ENCODE results near the gene TMEM163. TPM values are rescaled to one million over a fixed set of nuclear protein-coding genes. Genes with fewer than 3 reads are reported as not detected.
"Not testable (repeated sequence)": the region's sequence is repeated elsewhere in the genome, so short reads cannot be mapped to it uniquely, and the experiment has no call there.

The TMEM163 gene
- total and polyA plus RNA-seq, 2 donors = 5.0 TPM

DNA sequence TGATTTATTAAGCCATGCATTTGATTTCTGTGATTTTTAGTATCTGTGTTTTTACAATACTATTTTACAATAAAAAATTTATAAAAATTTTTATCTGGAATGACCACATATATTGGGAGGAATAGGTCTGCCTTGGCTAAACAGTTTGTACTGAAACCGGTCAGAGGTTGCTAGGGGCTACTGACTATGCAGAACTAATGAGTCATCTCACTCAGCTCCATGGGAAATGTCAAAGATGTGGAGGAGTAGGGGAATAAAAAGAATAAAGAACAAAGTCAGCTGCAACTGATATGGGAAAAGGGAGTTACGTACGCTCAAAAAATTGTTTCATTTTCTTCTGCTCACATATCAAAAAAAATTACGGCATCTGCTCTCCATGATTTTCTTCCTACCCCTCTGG is 8.6 kb upstream of the TMEM163 start:
- WGBS = 96% methylated on average over 4 of the region's 4 CpGs
- DNase-seq (ENCODE audit: low read depth in 6 of 9, low spot score in 9 of 9) = no peak

DNA sequence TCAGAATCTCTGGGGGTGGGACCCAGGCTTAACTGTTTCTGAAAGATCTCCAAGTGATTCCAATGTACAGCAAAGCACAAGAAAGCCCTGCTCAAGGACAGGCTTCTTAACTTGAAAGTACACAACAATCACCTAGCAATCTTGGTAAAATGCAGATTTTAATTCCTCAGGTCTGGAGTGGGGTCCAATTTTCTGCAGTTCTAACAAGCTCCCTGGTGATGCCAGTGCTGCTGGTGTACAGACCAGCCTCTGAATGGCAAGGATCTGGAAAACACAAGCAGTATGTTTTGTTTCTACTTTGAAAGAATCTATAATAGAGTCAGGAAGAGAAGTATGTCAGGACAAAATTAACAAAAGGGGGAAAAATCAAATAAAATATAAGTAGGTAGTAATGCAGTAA is 7.8 kb upstream of the TMEM163 start:
- no peaks in the 10 kb centered on the region for H3K36me3 ChIP-seq (ENCODE audit: control insufficient read depth in 2 of 2, insufficient read depth in 2 of 2, low read length in 1 of 2)
- no peaks in the 10 kb centered on the region for H3K9me3 ChIP-seq (ENCODE audit: control insufficient read depth in 2 of 2, insufficient read depth in 1 of 2, low read length in 1 of 2)
- no peak overlapping the region for H3K4me3 ChIP-seq (ENCODE audit: low read length in 2 of 2)
- H3K27ac ChIP-seq (ENCODE audit: low read depth in 1 of 2, low read length in 1 of 2) = no peak overlapping the region
- H3K4me1 ChIP-seq (ENCODE audit: control insufficient read depth in 2 of 2, insufficient read depth in 2 of 2, low read length in 2 of 2) = no peaks in the 10 kb centered on the region
- DNase-seq (ENCODE audit: low read depth in 6 of 9, low spot score in 9 of 9) = no peak
- peaks cover 9 to 14% of the 10 kb centered on the region in 2 donors for H3K27me3 ChIP-seq (ENCODE audit: control insufficient read depth in 2 of 2, insufficient read depth in 1 of 2, low read length in 1 of 2)

More for the DNA sequence above, 8.6 kb upstream of the TMEM163 start:
- Histone ChIP-seq H3K27ac (ENCODE audit: low read depth in 1 of 2, low read length in 1 of 2) (no peak overlapping the region), H3K36me3 (ENCODE audit: control insufficient read depth in 2 of 2, insufficient read depth in 2 of 2, low read length in 1 of 2) (no peaks in the 10 kb centered on the region), H3K4me3 (ENCODE audit: low read length in 2 of 2) (no peak overlapping the region), H3K4me1 (ENCODE audit: control insufficient read depth in 2 of 2, insufficient read depth in 2 of 2, low read length in 2 of 2) (no peaks in the 10 kb centered on the region), H3K9me3 (ENCODE audit: control insufficient read depth in 2 of 2, insufficient read depth in 1 of 2, low read length in 1 of 2) (no peaks in the 10 kb centered on the region), H3K27me3 (ENCODE audit: control insufficient read depth in 2 of 2, insufficient read depth in 1 of 2, low read length in 1 of 2) (peaks cover 5 to 7% of the 10 kb centered on the region in 2 donors)

DNA sequence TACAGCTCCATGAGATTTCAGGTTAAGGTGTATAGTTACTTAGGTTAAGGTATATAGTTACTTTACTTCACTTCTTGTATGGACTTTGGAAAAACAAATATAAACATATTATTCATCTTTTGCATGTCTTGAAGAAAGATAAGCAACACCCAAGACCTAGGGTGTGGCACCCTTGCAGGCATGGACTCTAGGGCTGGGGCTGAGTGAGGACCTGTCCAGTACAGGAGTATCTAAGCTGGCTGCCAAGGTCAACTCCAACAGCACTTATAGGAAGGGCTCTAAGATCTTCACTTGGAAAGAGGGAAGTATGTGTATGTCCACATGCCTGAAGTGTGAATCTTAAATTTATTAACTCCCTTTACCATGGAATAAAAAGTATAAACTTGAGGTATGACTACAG is 7.1 kb upstream of the TMEM163 start:
- Histone ChIP-seq H3K27ac (ENCODE audit: low read depth in 1 of 2, low read length in 1 of 2) (no peak overlapping the region), H3K4me3 (ENCODE audit: low read length in 2 of 2) (no peak overlapping the region), H3K9me3 (ENCODE audit: control insufficient read depth in 2 of 2, insufficient read depth in 1 of 2, low read length in 1 of 2) (no peaks in the 10 kb centered on the region), H3K27me3 (ENCODE audit: control insufficient read depth in 2 of 2, insufficient read depth in 1 of 2, low read length in 1 of 2) (peaks cover 13 to 20% of the 10 kb centered on the region in 2 donors), H3K36me3 (ENCODE audit: control insufficient read depth in 2 of 2, insufficient read depth in 2 of 2, low read length in 1 of 2) (no peaks in the 10 kb centered on the region), H3K4me1 (ENCODE audit: control insufficient read depth in 2 of 2, insufficient read depth in 2 of 2, low read length in 2 of 2) (no peaks in the 10 kb centered on the region)
- no peak for DNase-seq (ENCODE audit: low read depth in 6 of 9, low spot score in 9 of 9)

DNA sequence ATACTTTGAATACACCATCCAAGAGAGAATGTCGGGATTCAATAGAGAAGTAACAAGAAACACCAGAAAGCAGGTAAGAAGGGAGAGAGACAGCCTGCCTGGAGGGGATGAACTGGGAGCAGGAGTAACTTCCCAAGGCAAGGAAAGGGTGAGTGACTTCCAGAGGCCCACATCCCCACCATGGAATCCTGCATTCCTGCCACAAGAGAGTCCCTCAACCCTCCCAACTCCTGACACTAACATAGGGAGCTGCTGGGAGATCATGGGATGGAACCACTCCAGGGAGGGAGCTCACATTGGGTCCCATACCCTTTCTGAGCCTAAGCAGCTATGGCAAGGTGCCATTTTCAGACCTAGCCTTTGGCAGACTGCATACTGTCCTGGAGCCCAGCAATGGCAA is 5.5 kb upstream of the TMEM163 start:
- no peak for DNase-seq (ENCODE audit: low read depth in 6 of 9, low spot score in 9 of 9)
- no peak overlapping the region for H3K27ac ChIP-seq (ENCODE audit: low read depth in 1 of 2, low read length in 1 of 2)
- peaks cover 1 to 2% of the 10 kb centered on the region in 2 donors for H3K4me1 ChIP-seq (ENCODE audit: control insufficient read depth in 2 of 2, insufficient read depth in 2 of 2, low read length in 2 of 2)
- WGBS = 100% methylated on average over 1 of the region's 1 CpG
- no peak overlapping the region for H3K4me3 ChIP-seq (ENCODE audit: low read length in 2 of 2)
- no peaks in the 10 kb centered on the region for H3K9me3 ChIP-seq (ENCODE audit: control insufficient read depth in 2 of 2, insufficient read depth in 1 of 2, low read length in 1 of 2)
- peaks cover 26 to 35% of the 10 kb centered on the region in 2 donors for H3K27me3 ChIP-seq (ENCODE audit: control insufficient read depth in 2 of 2, insufficient read depth in 1 of 2, low read length in 1 of 2)
- H3K36me3 ChIP-seq (ENCODE audit: control insufficient read depth in 2 of 2, insufficient read depth in 2 of 2, low read length in 1 of 2) = no peaks in the 10 kb centered on the region

DNA sequence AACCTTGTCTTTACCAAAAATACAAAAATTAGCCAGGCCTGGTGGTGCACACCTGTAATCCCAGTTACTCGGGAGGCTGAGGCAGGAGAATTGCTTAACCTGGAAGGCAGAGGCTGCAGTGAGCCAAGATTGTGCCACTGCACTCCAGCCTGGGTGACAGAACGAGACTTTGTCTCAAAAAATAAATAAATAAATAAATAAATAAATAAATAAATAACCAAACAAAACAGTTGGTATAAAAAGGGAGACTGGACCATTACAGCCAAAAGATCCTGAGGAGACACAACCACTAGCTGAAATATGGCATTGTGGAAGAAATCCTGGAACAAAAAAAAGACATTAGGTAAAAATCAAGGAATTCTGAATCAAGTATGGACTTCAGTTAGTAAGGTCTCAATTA is 4.9 kb upstream of the TMEM163 start:
- H3K27me3 ChIP-seq (ENCODE audit: control insufficient read depth in 2 of 2, insufficient read depth in 1 of 2, low read length in 1 of 2) = peaks cover 32 to 38% of the 10 kb centered on the region in 2 donors
- WGBS = 89% methylated on average over 2 of the region's 2 CpGs

DNA sequence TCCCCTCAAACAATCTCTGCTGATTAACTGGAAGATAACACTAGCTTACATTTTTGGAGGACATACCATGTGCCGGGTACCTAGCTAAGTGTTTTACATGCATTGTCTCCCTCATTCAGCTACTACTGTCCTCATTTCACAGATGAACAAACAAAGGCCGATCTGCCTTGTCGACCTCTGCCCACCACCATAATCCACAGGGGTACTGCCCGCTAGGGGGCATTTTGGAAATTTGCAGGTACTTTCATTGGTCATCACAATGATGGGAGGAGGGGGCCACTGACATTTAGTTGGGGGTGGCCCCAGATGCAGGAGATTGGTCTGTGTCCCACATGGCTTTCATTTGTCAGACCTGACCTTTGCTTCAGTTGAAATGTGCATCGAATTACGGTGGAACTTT is 3.9 kb upstream of the TMEM163 start:
- Histone ChIP-seq H3K36me3 (ENCODE audit: control insufficient read depth in 2 of 2, insufficient read depth in 2 of 2, low read length in 1 of 2) (no peaks in the 10 kb centered on the region), H3K27me3 (ENCODE audit: control insufficient read depth in 2 of 2, insufficient read depth in 1 of 2, low read length in 1 of 2) (peaks cover 42 to 48% of the 10 kb centered on the region in 2 donors), H3K9me3 (ENCODE audit: control insufficient read depth in 2 of 2, insufficient read depth in 1 of 2, low read length in 1 of 2) (no peaks in the 10 kb centered on the region), H3K4me3 (ENCODE audit: low read length in 2 of 2) (no peak overlapping the region), H3K4me1 (ENCODE audit: control insufficient read depth in 2 of 2, insufficient read depth in 2 of 2, low read length in 2 of 2) (peaks cover 11 to 13% of the 10 kb centered on the region in 2 donors), H3K27ac (ENCODE audit: low read depth in 1 of 2, low read length in 1 of 2) (no peak overlapping the region)
- DNase-seq (ENCODE audit: low read depth in 6 of 9, low spot score in 9 of 9) = no peak
- 95% methylated on average over 6 of the region's 6 CpGs for WGBS

More for the DNA sequence above, 4.9 kb upstream of the TMEM163 start:
- not testable (repeated sequence) for H3K9me3 ChIP-seq (ENCODE audit: control insufficient read depth in 2 of 2, insufficient read depth in 1 of 2, low read length in 1 of 2); DNase-seq (ENCODE audit: low read depth in 6 of 9, low spot score in 9 of 9); H3K4me1 ChIP-seq (ENCODE audit: control insufficient read depth in 2 of 2, insufficient read depth in 2 of 2, low read length in 2 of 2); H3K4me3 ChIP-seq (ENCODE audit: low read length in 2 of 2); H3K36me3 ChIP-seq (ENCODE audit: control insufficient read depth in 2 of 2, insufficient read depth in 2 of 2, low read length in 1 of 2); H3K27ac ChIP-seq (ENCODE audit: low read depth in 1 of 2, low read length in 1 of 2)

DNA sequence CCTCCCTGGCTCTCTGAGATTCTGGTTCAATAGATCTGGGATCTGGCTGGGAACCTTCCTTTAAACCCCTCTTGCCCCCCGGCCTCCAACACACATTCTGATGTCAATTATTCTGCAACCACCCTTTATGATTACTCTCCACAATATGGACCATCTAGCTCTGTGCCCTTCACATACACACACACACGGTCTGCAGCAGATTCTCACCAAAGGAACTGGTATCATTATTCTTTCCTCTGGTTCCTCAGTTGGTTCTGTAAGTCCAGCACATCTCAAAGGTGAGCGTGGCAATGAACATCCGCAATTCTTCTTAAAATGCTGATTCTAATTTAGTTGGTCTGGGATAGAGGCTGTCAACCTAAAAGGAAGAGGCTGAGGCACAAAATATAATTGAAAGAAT is 2.8 kb upstream of the TMEM163 start:
- peaks cover 15 to 17% of the 10 kb centered on the region in 2 donors for H3K4me1 ChIP-seq (ENCODE audit: control insufficient read depth in 2 of 2, insufficient read depth in 2 of 2, low read length in 2 of 2)
- no peak overlapping the region for H3K27ac ChIP-seq (ENCODE audit: low read depth in 1 of 2, low read length in 1 of 2)
- DNase-seq (ENCODE audit: low read depth in 6 of 9, low spot score in 9 of 9) = no peak
- 98% methylated on average over 4 of the region's 4 CpGs for WGBS
- no peaks in the 10 kb centered on the region for H3K36me3 ChIP-seq (ENCODE audit: control insufficient read depth in 2 of 2, insufficient read depth in 2 of 2, low read length in 1 of 2)
- no peak overlapping the region for H3K4me3 ChIP-seq (ENCODE audit: low read length in 2 of 2)
- no peaks in the 10 kb centered on the region for H3K9me3 ChIP-seq (ENCODE audit: control insufficient read depth in 2 of 2, insufficient read depth in 1 of 2, low read length in 1 of 2)
- H3K27me3 ChIP-seq (ENCODE audit: control insufficient read depth in 2 of 2, insufficient read depth in 1 of 2, low read length in 1 of 2) = peaks cover 52 to 59% of the 10 kb centered on the region in 2 donors

DNA sequence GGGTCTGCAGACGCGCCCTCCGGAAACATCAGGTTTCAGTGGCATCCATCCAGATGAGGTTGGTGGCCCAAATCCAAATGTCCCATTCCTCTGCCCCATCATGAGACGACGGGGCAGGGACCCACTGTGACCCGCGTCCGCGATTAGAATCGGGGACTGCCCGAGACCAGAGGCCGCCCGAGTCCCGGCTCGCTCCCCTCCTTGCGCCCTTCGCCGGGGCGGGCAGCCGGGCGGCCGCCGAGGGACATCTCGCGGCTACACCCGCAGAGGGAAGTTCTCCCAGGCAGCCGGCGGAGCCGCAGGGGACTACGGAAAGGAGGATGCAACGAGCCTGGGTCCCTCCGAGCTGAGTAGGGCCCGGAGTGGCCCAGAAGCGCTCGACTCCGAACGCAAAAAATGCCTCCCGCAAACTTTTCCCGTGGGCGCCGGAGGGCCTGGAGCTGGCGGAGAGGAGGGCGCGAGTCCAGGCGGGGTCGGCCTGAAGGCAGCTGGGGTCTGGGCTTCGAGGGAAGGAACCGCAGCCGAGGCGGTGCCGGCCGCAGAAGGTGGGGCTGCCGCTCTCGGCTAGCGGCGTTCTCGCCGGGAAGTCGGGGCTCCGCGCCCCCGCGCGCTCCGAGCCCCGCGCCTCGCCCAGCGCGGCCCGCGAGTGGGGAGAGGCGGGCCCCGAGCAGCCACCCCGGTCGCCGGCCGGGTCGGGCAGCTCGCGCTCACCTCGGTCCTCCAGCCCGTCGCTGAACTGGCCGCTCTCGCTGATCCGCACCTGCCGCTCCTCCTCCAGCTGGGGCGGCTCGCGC is 580 bp downstream of the TMEM163 start:
- H3K27ac ChIP-seq (ENCODE audit: low read depth in 1 of 2, low read length in 1 of 2) = no peak overlapping the region
- WGBS = 1% methylated on average over 91 of the region's 91 CpGs
- H3K4me3 ChIP-seq (ENCODE audit: low read length in 2 of 2) = peak overlapping the region; percentile 28 to 54
- peak in 1 of 9 donors; percentile 47 for DNase-seq (ENCODE audit: low read depth in 6 of 9, low spot score in 9 of 9)
- peaks cover 54 to 58% of the 10 kb centered on the region in 2 donors for H3K27me3 ChIP-seq (ENCODE audit: control insufficient read depth in 2 of 2, insufficient read depth in 1 of 2, low read length in 1 of 2)
- H3K9me3 ChIP-seq (ENCODE audit: control insufficient read depth in 2 of 2, insufficient read depth in 1 of 2, low read length in 1 of 2) = no peaks in the 10 kb centered on the region
- H3K4me1 ChIP-seq (ENCODE audit: control insufficient read depth in 2 of 2, insufficient read depth in 2 of 2, low read length in 2 of 2) = peaks cover 21 to 41% of the 10 kb centered on the region in 2 donors
- H3K36me3 ChIP-seq (ENCODE audit: control insufficient read depth in 2 of 2, insufficient read depth in 2 of 2, low read length in 1 of 2) = no peaks in the 10 kb centered on the region

DNA sequence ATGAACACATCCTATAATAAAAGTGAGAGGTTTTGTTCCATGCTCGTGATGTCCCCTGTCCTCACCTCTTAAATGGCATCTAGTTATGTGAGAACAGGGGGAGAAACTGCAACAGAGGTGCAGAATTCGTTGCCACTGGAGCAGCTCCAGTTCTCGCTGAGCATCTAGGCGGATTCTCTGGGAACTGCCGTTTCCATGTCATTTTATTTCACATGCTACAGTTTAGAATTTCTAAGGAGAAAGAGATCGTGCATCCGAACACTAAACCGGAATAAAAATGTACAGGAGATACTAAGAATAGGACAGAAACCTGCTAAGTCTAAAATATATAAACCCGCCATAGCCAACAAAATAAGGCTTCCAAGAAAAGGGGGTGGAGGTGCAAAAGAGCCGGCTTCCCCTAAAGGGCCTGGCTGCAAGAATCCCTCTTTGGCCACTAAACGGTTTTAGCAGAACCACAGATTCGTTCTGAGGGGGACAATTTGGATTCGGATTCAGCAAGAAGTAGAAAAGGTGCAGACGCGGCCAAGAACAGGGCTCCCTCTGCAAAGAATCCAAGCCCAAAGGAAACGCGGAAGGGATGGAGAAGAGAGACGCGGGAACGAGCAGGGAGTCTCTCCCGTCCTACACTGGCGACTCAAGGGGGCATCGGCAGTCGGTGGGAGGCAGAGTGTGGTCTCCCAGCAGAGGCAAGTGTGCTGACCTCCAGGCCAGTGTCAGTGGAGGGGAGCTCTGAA is 1.3 kb downstream of the TMEM163 start:
- Histone ChIP-seq H3K27me3 (ENCODE audit: control insufficient read depth in 2 of 2, insufficient read depth in 1 of 2, low read length in 1 of 2) (peaks cover 53 to 55% of the 10 kb centered on the region in 2 donors), H3K27ac (ENCODE audit: low read depth in 1 of 2, low read length in 1 of 2) (no peak overlapping the region), H3K36me3 (ENCODE audit: control insufficient read depth in 2 of 2, insufficient read depth in 2 of 2, low read length in 1 of 2) (no peaks in the 10 kb centered on the region), H3K4me1 (ENCODE audit: control insufficient read depth in 2 of 2, insufficient read depth in 2 of 2, low read length in 2 of 2) (peaks cover 21 to 48% of the 10 kb centered on the region in 2 donors), H3K9me3 (ENCODE audit: control insufficient read depth in 2 of 2, insufficient read depth in 1 of 2, low read length in 1 of 2) (no peaks in the 10 kb centered on the region), H3K4me3 (ENCODE audit: low read length in 2 of 2) (peak overlapping the region; percentile 28 to 54)
- whole genome bisulfite sequencing = 39% methylated on average over 24 of the region's 24 CpGs
- DNase-seq (ENCODE audit: low read depth in 6 of 9, low spot score in 9 of 9) = no peak

Data from thymus (tissue), 11 donors.